AG10803 (cell line): ENCODE results near the gene CLIP4.

Source experiments
- DNase-seq: peaks from one replicate; pipeline ENCODE4 v3.0.0; 2010; ENCODE audit warnings: low read depth
- H3K4me3 ChIP-seq: 2 replicates; pipeline ENCODE4 v1.5.1; 2011; ENCODE audit warnings: mild to moderate bottlenecking, low read length, control low read depth
- TF ChIP-seq, protein P1 (sequence below): conservative IDR thresholded peaks from 2 replicates; pipeline ENCODE4 v1.5.1; 2011; ENCODE audit warnings: mild to moderate bottlenecking, low read length, control low read depth, inconsistent platforms

CLIP4 gene

DNA sequence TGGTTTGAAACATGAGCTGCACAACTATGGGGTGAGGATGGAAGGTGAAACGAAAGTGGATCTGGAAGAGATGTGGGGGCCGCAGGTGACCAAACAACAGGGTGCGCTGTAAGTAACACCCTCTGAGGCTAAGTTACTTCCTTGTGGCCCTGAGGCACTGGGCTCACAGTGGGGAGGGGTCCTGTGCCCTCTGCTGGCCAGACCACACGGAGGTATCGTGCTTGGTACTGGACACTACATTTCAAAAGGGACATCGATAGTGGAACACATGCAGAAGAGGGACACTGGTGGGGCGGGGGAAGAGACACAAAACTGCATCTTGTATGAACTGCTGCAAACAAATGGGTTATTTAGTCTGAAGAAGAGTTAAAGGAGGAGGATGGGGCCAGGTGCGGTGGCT is 110.6 kb downstream of the CLIP4 start:
- no peak overlapping the region for H3K4me3 ChIP-seq
- no peak for DNase-seq
- TF ChIP-seq, protein P1, sequence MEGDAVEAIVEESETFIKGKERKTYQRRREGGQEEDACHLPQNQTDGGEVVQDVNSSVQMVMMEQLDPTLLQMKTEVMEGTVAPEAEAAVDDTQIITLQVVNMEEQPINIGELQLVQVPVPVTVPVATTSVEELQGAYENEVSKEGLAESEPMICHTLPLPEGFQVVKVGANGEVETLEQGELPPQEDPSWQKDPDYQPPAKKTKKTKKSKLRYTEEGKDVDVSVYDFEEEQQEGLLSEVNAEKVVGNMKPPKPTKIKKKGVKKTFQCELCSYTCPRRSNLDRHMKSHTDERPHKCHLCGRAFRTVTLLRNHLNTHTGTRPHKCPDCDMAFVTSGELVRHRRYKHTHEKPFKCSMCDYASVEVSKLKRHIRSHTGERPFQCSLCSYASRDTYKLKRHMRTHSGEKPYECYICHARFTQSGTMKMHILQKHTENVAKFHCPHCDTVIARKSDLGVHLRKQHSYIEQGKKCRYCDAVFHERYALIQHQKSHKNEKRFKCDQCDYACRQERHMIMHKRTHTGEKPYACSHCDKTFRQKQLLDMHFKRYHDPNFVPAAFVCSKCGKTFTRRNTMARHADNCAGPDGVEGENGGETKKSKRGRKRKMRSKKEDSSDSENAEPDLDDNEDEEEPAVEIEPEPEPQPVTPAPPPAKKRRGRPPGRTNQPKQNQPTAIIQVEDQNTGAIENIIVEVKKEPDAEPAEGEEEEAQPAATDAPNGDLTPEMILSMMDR, result no peak

DNA sequence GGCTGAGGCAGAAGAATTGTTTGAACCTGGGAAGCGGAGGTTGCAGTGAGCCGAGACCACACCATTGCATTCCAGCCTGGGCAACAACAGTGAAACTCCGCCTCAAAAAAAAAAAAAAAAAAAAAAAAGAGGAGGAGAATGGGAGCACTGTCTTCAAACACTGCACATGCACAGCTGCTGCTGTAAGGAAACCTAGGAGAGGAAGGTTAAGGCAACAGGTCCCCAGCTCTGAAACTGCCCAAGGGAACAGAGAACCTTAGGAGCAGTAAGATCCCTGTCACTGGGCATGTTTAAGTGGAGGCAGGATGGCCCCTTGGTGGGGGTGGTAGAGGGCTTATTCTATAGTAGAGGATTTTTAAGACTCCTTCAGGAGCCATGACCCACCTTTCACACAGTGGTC is 111.2 kb downstream of the CLIP4 start:
- DNase-seq, result no peak
- TF ChIP-seq, protein P1, result no peak
- no peak overlapping the region for H3K4me3 ChIP-seq

DNA sequence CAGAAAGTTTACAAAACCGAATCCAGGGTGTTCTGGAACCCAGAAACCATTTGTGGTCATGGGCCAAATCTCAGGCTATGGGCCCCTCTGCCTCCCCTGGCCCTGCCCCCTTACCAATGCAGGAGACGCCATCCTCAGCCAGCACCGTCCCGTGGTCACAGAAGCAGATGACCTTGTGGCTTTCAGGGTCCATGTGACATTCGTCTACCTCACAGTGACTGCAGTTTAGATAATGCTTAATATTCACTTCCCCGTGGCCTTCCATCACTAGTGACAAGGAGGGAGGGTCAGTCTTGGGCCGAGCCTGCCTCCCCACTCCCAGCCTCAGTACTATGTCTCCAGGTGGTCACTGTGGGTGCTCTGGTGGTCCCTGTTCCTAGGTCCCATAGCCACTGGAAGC is 111.6 kb downstream of the CLIP4 start:
- no peak for DNase-seq
- TF ChIP-seq, protein P1, result no peak
- no peak overlapping the region for H3K4me3 ChIP-seq

DNA sequence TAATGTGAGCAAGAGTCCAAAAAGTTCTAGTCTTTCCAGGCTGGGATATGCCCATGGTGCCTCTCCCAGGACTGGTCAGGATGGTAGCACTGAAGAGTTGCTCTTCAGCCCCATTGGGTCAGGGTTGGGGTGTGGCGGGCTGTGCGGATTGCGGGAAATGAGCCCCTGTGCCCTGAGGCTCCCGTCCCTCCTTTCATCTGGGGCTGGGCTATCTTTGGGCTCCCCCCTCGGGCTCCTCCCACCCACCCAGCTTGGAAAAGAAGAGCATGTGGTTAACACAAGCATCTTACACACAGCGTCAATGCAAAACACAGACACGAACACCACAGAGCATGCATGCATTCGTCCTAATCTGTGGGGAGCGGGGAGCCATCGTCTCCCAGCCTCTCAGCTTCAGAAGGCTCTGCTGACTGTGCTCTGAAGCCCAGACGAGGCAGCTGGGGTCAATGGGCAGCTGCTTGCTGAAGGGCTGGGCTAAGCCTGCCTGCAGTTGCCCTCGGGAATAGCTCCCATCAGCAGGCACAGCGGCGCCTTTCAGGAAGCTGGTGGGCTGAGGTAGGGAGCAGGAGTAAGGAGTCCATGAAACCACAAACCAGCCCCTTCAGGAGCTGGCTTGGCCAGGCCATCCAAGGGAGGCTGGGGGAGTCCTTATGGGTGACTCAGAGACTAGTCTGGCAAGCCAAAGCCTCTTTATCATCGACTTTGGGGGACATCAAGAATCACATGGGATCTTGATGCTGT is 112.9 kb downstream of the CLIP4 start:
- no peak for DNase-seq
- H3K4me3 ChIP-seq, result no peak overlapping the region
- TF ChIP-seq, protein P1, result no peak

DNA sequence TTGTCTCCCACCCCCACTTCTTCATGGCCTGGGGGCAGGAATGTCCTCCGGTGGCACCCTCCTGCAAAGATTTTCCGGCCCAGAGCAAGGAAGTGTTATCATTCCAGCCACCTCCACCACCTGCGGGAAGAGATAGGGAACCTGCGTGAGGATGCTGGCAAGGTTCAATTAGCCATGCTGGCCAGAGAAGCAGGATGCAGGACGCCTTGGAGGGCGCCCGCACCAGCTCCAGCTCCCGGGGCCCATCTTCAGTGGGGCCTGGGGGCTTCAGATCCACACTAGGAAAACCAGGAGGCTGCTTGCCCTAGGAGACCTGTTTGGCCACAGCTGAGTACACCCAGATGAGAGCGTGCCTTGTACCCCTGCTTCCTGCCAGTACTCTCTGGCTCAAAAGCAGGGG is 113.7 kb downstream of the CLIP4 start:
- no peak overlapping the region for H3K4me3 ChIP-seq
- TF ChIP-seq, protein P1, result no peak
- DNase-seq, result no peak

DNA sequence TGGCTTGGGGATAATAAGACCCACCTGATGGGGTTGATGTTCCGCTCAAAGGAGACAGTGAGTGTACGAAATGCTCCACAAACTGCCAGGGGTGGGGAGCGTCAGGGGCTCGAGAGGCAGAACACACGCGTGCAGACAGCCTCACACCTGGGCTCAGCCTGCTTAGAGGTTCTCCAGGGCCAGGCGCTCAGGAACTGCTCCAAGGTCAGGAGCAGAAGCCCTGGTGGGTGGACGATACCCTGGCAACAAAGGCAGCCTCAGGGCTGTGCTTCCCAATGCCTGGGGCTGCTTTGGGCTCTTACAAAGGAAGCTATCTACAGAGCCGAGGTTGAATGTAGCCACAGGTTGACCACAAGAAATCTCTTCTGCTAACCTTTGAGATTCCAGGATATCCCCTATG is 114.4 kb downstream of the CLIP4 start:
- no peak for DNase-seq
- TF ChIP-seq, protein P1, result no peak

DNA sequence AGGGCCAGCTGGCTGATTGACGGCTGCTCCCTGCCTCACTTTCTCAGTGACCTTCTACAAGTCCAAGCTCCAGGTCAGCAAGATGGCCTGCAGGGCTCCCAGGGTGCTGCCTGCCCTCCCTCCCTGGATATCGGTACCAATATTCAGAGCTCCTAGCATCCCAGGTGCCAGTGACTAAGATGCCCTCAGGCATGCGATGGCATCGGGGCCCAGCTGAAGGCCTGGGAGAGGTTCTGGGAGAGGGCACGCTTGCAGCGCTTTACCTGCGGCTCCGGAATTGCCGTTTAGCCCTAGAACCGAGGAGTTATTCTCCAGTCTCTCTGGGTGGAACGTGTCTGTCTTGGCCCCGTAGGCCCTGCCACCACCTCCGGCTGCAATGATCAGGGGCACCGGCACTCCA is 116.8 kb downstream of the CLIP4 start:
- H3K4me3 ChIP-seq, result no peak overlapping the region
- TF ChIP-seq, protein P1, result no peak
- no peak for DNase-seq

More for the DNA sequence above, 114.4 kb downstream of the CLIP4 start:
- H3K4me3 ChIP-seq, result no peak overlapping the region
